Measurements from ENCODE around the gene HOMER1. TPM values are rescaled to one million over a fixed set of nuclear protein-coding genes. Genes with fewer than 3 reads are reported as not detected.

Gene HOMER1
- total and polyA plus RNA-seq, 7 donors = 0.23 to 31.0 (median 8.3) TPM

DNA sequence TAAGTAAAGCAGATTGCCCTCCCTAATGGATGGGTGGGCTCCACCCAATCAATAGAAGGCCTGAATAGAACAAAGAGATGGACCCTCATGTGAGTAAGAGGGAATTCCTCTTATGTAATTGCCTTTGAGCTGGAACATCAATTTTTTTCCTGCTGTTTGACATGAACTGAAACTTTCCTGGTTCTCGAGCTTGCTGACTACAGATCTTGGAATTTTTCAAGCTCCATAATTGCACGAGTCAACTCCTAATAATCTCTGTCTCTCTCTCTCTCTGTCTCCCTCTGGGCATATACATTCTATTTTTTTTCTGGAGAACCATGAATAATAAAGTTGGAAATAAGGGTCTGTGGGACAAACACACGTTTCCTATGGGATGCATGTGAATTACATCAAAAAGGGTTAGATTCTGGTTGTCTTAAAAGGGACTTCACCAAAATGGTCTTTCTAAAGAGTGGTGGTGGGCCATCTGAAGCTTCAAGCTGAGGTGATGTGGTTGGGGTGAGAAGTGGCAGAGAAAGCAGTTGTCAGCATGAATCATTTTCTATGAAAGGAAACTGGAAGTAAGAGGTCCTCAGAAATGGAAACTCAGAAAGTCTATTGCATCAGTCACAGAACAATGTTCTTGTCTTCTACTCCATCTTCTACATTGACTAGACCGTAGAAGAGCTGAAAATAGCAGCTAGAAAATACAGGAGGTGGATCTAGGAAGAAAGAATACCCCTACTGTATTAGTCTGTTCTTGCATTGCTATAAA, 47.0 kb upstream of the HOMER1 start:
- Histone ChIP-seq H3K36me3 (no peaks in the 10 kb centered on the region), H3K4me1 (peaks cover 0 to 16% (median 7%) of the 10 kb centered on the region in 4 donors), H3K9me3 (no peaks in the 10 kb centered on the region), H3K27me3 (no peaks in the 10 kb centered on the region), H3K27ac (no peak overlapping the region), H3K4me3 (no peak overlapping the region)
- 81 to 88% methylated on average over 4 of the region's 4 CpGs for WGBS, 2 donors
- TF ChIP-seq, protein P1, sequence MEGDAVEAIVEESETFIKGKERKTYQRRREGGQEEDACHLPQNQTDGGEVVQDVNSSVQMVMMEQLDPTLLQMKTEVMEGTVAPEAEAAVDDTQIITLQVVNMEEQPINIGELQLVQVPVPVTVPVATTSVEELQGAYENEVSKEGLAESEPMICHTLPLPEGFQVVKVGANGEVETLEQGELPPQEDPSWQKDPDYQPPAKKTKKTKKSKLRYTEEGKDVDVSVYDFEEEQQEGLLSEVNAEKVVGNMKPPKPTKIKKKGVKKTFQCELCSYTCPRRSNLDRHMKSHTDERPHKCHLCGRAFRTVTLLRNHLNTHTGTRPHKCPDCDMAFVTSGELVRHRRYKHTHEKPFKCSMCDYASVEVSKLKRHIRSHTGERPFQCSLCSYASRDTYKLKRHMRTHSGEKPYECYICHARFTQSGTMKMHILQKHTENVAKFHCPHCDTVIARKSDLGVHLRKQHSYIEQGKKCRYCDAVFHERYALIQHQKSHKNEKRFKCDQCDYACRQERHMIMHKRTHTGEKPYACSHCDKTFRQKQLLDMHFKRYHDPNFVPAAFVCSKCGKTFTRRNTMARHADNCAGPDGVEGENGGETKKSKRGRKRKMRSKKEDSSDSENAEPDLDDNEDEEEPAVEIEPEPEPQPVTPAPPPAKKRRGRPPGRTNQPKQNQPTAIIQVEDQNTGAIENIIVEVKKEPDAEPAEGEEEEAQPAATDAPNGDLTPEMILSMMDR (IDR thresholded peaks at IDR 0.05) = no peak
- TF ChIP-seq POLR2A (IDR thresholded peaks at IDR 0.05) = no peak
- no peak for TF ChIP-seq EP300 (IDR thresholded peaks at IDR 0.05)
- TF ChIP-seq POLR2AphosphoS5 (IDR thresholded peaks at IDR 0.05) = no peak
- no peak for DNase-seq
- intact Hi-C loops (cut with DNase I) = no loop called here

GRCh38 chr5:79555418-79555817, 41.5 kb upstream of the HOMER1 start:
- intact Hi-C loops (cut with DNase I) = no loop called here
- no peak for DNase-seq

GRCh38 chr5:79552984-79553383, 39.0 kb upstream of the HOMER1 start:
- 33 to 57% methylated on average over 4 of the region's 4 CpGs for WGBS, 2 donors
- Histone ChIP-seq H3K9me3 (no peaks in the 10 kb centered on the region), H3K27me3 (no peaks in the 10 kb centered on the region), H3K27ac (no peak overlapping the region), H3K4me3 (no peak overlapping the region), H3K36me3 (no peaks in the 10 kb centered on the region), H3K4me1 (peaks cover 0 to 6% (median 0%) of the 10 kb centered on the region in 4 donors)
- intact Hi-C loops (cut with DNase I) = no loop called here
- DNase-seq = no peak
- TF ChIP-seq, protein P1 (IDR thresholded peaks at IDR 0.05) = no peak
- no peak for TF ChIP-seq POLR2A (IDR thresholded peaks at IDR 0.05)
- no peak for TF ChIP-seq EP300 (IDR thresholded peaks at IDR 0.05)
- no peak for TF ChIP-seq POLR2AphosphoS5 (IDR thresholded peaks at IDR 0.05)

More at GRCh38 chr5:79555418-79555817, 41.5 kb upstream of the HOMER1 start:
- no peak overlapping the region for H3K27ac ChIP-seq
- peaks cover 0 to 6% (median 0%) of the 10 kb centered on the region in 4 donors for H3K4me1 ChIP-seq
- 54 to 73% methylated on average over 3 of the region's 3 CpGs for WGBS, 2 donors
- TF ChIP-seq POLR2A (IDR thresholded peaks at IDR 0.05) = no peak
- TF ChIP-seq, protein P1 (IDR thresholded peaks at IDR 0.05) = no peak
- TF ChIP-seq EP300 (IDR thresholded peaks at IDR 0.05) = no peak
- TF ChIP-seq POLR2AphosphoS5 (IDR thresholded peaks at IDR 0.05) = no peak
- H3K27me3 ChIP-seq = no peaks in the 10 kb centered on the region
- H3K36me3 ChIP-seq = no peaks in the 10 kb centered on the region
- no peak overlapping the region for H3K4me3 ChIP-seq
- no peaks in the 10 kb centered on the region for H3K9me3 ChIP-seq

- Histone ChIP-seq H3K4me1 (no peaks in the 10 kb centered on the region), H3K4me3 (no peak overlapping the region), H3K27ac (no peak overlapping the region), H3K9me3 (no peaks in the 10 kb centered on the region), H3K27me3 (no peaks in the 10 kb centered on the region), H3K36me3 (no peaks in the 10 kb centered on the region)
- no peak for TF ChIP-seq POLR2AphosphoS5 (IDR thresholded peaks at IDR 0.05)
- TF ChIP-seq, protein P1 (IDR thresholded peaks at IDR 0.05) = no peak
- TF ChIP-seq EP300 (IDR thresholded peaks at IDR 0.05) = no peak
- no peak for TF ChIP-seq POLR2A (IDR thresholded peaks at IDR 0.05)
- no peak for DNase-seq
- 82 to 93% methylated on average over 1 of the region's 1 CpG for WGBS, 2 donors
- intact Hi-C loops (cut with DNase I) = no loop called here
These were observed 34.0 kb upstream of the HOMER1 start for GRCh38 chr5:79547982-79548381.

All from sigmoid colon (tissue), 7 donors.